Upper lobe of right lung (tissue), 1 donor: ENCODE measurements around the gene EGF. TPM values are rescaled to one million over a fixed set of nuclear protein-coding genes. Genes with fewer than 3 reads are reported as not detected.

Experiments
- ATAC-seq: fragments of 200-7000 bp; cut with Tn5 transposase; one replicate; pipeline ENCODE4 v1.9.1; 2020; ENCODE audit warnings: mild to moderate bottlenecking, moderate library complexity
- DNase-seq: peaks from one replicate; pipeline ENCODE4 v3.0.0-alpha.2; 2020
- H3K27ac ChIP-seq: fragments of 200-600 bp; one replicate; pipeline ENCODE4 v1.8.0; 2022
- H3K27me3 ChIP-seq: fragments of 200-600 bp; one replicate; pipeline ENCODE4 v1.8.0; 2022; ENCODE audit warnings: mild to moderate bottlenecking
- H3K36me3 ChIP-seq: fragments of 200-600 bp; one replicate; pipeline ENCODE4 v1.8.0; 2022
- H3K4me1 ChIP-seq: fragments of 200-600 bp; one replicate; pipeline ENCODE4 v1.8.0; 2022
- H3K4me3 ChIP-seq: fragments of 200-600 bp; one replicate; pipeline ENCODE4 v1.8.0; 2022; ENCODE audit warnings: mild to moderate bottlenecking
- H3K9me3 ChIP-seq: fragments of 200-600 bp; one replicate; pipeline ENCODE4 v1.8.0; 2022
- CTCF ChIP-seq: fragments of 200-600 bp; IDR thresholded peaks from one replicate; pipeline ENCODE4 v1.8.0; 2022; ENCODE audit warnings: antibody characterized with exemption
- intact Hi-C: fragments of 100-400 bp; cut with DNase I; formaldehyde crosslinking; loops from one replicate; pipeline ENCODE4 v1.11.0; 2022
- total RNA-seq: library from RNA; stranded (reverse); fragmentation: NEBNext Ultra II Directional; extraction: Animal tissue kit (Norgen Biotek cat#: 25700); gene quantifications from one replicate; pipeline ENCODE4 v1.2.1, GENCODE V29; 2021
- donor health status: DM: no; HTN: yes; CAD: no; lungs with severe emphysema.

Gene EGF
- total RNA-seq, 1 donor from 2014 or later: 2.4 TPM

GRCh38 chr4:109981936-109982335 lies 69.3 kb downstream of the EGF start:
- no peak for TF ChIP-seq CTCF
- no peak for ATAC-seq
- Histone ChIP-seq H3K36me3 (no peaks in the 10 kb centered on the region), H3K27ac (no peak overlapping the region), H3K4me3 (no peak overlapping the region), H3K9me3 (no peaks in the 10 kb centered on the region), H3K4me1 (no peaks in the 10 kb centered on the region), H3K27me3 (no peaks in the 10 kb centered on the region)
- intact Hi-C loops: loop anchor here (10.0 kb wide), 1 partner anchor 557 kb away; no protein-coding TSS in a partner anchor
- no peak for DNase-seq

- ATAC-seq (no peak), DNase-seq (no peak)
- H3K9me3 ChIP-seq: no peaks in the 10 kb centered on the region
- no peak overlapping the region for H3K4me3 ChIP-seq
- no peaks in the 10 kb centered on the region for H3K27me3 ChIP-seq
- TF ChIP-seq CTCF: no peak
- no peaks in the 10 kb centered on the region for H3K36me3 ChIP-seq
- intact Hi-C loops: loop anchor here (10.0 kb wide), 1 partner anchor 558 kb away; no protein-coding TSS in a partner anchor
- H3K4me1 ChIP-seq: no peaks in the 10 kb centered on the region
- H3K27ac ChIP-seq: no peak overlapping the region
Measured at GRCh38 chr4:109982521-109982920, 69.8 kb downstream of the EGF start.

GRCh38 chr4:109985993-109986974 lies 73.6 kb downstream of the EGF start:
- DNase-seq (no peak), ATAC-seq (no peak)
- H3K27me3 ChIP-seq: no peaks in the 10 kb centered on the region
- no peaks in the 10 kb centered on the region for H3K9me3 ChIP-seq
- no peaks in the 10 kb centered on the region for H3K36me3 ChIP-seq
- H3K27ac ChIP-seq: no peak overlapping the region
- TF ChIP-seq CTCF: no peak
- no peaks in the 10 kb centered on the region for H3K4me1 ChIP-seq
- no peak overlapping the region for H3K4me3 ChIP-seq
- intact Hi-C loops: loop anchor here (10.0 kb wide), 1 partner anchor 561 kb away; no protein-coding TSS in a partner anchor

- TF ChIP-seq CTCF: no peak
- intact Hi-C loops: loop anchor here (10.0 kb wide), 1 partner anchor 564 kb away; no protein-coding TSS in a partner anchor
Measured at GRCh38 chr4:109989044-109989443, 76.4 kb downstream of the EGF start.

GRCh38 chr4:109989618-109990017 lies 76.9 kb downstream of the EGF start:
- Histone ChIP-seq H3K27ac (no peak overlapping the region), H3K4me3 (no peak overlapping the region), H3K9me3 (no peaks in the 10 kb centered on the region), H3K27me3 (no peaks in the 10 kb centered on the region), H3K4me1 (no peaks in the 10 kb centered on the region), H3K36me3 (no peaks in the 10 kb centered on the region)
- no peak for DNase-seq
- intact Hi-C loops: loop anchor here (10.0 kb wide), 1 partner anchor 565 kb away; no protein-coding TSS in a partner anchor
- TF ChIP-seq CTCF: no peak
- no peak for ATAC-seq

More at GRCh38 chr4:109989044-109989443, 76.4 kb downstream of the EGF start:
- no peaks in the 10 kb centered on the region for H3K27me3 ChIP-seq
- H3K9me3 ChIP-seq: no peaks in the 10 kb centered on the region
- no peak for DNase-seq
- H3K4me3 ChIP-seq: no peak overlapping the region
- ATAC-seq: no peak
- no peak overlapping the region for H3K27ac ChIP-seq
- H3K4me1 ChIP-seq: no peaks in the 10 kb centered on the region
- H3K36me3 ChIP-seq: no peaks in the 10 kb centered on the region
